GM21825 (cell line): Measurements from ENCODE around the gene SMPD4.
"Not testable (repeated sequence)": the region's sequence is repeated elsewhere in the genome, so short reads cannot be mapped to it uniquely, and the experiment has no call there.

Experiments used
- ATAC-seq: cut with Tn5 transposase; IDR thresholded peaks from one replicate; pipeline ENCODE4 v1.9.1; 2021; ENCODE audit warnings: mild to moderate bottlenecking, moderate library complexity; ENCODE audit not compliant: unreplicated experiment

SMPD4 gene

DNA sequence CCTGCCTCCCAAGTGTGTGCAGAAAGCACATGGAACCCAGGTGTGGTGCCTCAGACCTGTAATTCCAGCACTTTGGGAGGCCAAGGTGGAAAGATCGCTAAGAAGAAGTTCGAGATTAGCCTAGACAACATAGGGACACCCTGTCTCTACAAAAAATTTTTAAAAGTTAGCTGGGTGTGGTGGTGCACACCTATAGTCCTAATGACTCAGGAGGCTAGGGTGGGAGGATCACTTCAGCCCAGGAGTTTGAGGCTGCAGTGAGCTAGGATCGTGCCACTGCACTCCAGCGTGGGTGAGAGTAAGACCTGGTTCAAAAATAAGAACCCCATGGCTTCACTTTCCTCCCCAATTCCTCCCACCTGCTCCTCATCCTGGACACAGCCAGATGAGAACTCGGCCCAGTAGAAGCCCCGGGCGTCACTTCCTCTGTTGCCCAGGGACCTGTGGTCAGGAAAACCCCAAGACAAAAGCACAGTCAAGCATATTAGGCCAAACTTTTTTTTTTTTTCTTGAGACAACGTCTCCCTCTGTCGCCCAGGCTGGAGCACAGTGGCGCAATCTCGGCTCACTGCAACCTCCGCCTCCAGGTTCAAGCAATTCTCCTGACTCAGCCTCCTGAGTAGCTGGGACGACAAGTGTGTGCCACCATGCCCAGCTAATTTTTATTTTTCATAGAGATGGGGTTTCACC is 23.4 kb downstream of the SMPD4 start:
- ATAC-seq: peak; percentile 87

DNA sequence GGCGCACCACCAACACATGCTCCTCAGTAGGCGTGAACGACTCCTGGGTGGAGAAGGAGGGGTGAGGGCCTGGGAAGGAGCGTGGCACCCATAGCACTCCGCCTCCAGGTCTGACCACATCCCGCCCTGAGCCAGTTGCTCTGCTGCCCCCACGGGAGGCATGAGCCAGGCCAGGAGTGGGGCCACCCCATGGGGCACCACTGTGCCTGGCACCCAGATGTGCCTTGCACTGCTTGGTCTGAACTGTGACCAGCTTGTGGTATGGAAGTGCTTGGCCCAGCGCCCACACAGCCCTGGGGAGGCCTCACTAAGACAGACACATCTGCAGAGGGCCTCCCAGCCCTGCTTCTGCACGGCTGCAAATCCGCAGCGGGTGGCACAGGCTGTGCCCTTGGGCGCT is 24.0 kb downstream of the SMPD4 start:
- peak; percentile 34 for ATAC-seq

DNA sequence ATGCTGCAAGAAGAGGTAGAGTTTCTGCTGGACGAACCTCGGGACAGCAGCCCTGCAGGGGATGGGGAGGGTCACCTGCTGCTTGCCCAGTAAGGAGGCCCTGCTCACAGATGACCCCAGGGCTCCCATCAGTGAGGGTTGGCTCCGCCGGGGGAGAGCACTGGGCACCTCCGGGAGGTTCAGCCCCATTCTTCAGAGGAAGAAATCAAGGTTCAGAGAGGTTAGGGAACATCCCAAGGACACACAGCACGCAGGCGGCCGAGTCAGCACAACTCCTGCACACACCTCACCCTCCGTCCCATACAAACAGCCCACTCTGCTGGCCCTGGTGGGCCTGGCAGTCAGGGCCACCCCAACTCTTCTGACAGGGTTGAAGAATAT is 24.8 kb downstream of the SMPD4 start:
- ATAC-seq: no peak

DNA sequence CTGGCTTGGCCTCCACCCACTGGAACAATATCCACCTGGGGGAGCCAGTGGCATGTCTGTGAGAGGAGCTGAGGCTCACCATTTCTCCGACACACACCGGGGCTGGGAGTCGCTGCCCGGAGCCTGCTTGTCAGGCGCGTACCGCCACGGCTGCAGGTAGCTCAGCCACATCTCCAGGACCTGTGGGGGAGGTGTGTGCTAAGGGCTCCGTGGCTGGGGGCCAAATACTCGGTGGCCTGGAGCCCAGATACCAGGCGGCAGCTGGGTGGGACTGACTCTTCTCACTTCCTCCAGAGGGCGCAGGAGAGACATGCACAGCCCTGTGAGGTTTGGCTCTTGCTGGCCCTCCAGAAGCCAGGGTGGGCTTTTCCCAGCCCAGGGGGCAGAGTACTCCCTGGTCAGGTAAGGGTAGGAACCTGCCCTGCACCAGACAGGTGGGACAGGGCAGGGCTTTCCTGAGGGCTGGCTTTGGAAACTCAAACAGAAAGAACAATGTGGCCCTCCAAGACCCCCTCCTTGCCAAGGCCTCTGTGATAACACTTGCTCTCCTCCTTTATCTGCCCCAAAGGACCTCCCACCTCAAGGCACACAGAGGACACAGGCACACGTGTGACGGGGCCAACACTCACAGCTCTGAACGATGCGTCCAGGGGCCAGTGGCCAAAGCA is 25.3 kb downstream of the SMPD4 start:
- ATAC-seq: not testable (repeated sequence)

DNA sequence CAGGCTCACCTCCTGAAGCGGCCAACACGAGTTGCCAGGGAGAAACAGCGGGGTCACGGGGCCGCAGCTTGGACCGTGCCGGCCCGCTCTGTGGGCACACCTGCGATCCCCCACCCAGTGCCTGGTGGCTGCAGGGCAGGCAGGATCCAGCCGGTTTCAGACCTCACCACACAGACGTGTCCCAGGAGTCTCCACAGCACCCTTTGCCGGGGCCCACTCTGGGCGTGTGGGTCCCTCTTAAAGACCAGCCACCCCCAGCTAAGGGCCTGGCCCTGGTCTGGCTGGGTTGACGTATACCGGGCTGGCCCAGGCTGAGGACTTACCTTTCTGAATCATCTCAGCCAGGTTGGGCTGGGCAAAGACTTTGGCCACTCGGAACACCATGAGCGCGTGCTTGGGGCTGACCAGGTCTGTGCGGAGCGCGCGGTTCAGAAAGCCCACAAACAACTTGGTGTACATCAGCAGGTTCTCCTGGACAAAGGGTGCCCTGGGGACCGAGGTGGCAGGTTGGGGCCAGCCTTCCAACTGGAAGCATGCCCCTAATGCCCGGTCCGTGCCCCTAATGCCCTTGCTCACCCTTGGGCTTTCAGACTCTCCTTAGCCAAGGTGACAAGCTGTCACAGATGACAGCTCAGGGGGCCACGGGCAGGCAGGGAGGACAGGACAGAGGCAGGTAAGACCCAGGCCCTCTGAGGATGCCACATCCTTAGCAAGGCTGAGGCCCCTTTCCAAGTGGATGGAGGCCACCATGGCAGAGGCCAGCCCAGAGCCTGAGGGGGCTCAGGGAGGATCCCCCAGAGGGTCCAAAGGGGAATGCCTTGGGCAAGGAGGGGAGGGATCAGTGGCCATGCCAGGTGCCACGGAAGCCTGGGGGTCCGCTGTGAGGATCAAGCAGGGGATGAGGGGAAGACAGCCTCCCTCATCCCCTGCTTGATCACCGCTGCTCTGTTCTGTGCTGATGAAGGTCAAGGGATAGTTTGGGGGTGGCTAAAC is 26.3 kb downstream of the SMPD4 start:
- ATAC-seq: no peak

DNA sequence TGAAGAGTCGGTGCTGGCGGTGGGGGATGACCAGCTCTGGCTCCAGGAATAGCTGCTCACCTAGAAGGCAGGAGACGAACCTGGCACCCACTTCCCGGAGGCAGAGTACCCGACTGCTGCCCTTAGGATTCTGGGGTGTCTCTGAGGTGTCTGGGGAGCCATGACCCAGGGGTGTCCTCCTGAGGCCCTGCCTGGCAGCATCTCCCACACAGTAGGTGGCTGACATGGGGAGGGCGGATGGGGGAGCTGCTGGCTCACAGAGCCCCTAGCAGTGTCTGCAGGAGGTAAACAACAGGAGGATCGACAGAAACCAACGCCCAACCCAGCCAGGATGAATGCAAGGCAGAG is 27.0 kb downstream of the SMPD4 start:
- not testable (repeated sequence) for ATAC-seq

DNA sequence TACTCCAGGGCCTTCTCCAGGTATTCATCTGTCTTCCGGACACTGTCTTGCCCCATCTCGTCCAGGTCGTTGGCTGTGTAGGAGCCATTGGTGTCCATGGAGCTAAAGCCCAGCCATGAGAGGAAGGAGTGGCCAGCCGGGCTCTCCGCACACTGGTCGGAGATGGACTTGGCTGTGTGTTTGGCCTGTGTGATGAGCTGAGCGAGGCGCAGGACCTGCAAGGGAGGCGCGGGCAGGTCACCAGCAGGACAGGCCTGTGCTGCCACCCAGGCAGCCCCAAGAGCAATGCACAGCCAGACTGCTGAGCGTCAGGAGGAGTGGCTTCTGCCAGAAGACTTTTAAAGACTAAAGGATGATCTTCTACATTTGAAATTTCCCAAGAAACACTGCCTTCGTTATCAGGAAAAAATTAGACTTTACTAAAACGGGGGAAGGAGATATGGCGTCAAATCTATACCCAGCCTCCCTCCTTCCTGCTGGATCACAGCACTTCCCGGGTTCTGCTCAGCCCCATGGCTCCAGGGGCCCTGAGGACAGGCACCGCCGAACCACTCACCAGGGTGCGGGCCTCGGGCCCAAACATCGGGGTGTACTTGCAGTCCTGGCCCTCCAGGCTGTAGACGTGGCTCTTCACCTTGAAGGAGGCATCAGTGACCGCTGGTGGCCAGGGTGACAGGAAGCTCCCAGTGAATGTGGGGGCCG is 27.5 kb downstream of the SMPD4 start:
- ATAC-seq: not testable (repeated sequence)

DNA sequence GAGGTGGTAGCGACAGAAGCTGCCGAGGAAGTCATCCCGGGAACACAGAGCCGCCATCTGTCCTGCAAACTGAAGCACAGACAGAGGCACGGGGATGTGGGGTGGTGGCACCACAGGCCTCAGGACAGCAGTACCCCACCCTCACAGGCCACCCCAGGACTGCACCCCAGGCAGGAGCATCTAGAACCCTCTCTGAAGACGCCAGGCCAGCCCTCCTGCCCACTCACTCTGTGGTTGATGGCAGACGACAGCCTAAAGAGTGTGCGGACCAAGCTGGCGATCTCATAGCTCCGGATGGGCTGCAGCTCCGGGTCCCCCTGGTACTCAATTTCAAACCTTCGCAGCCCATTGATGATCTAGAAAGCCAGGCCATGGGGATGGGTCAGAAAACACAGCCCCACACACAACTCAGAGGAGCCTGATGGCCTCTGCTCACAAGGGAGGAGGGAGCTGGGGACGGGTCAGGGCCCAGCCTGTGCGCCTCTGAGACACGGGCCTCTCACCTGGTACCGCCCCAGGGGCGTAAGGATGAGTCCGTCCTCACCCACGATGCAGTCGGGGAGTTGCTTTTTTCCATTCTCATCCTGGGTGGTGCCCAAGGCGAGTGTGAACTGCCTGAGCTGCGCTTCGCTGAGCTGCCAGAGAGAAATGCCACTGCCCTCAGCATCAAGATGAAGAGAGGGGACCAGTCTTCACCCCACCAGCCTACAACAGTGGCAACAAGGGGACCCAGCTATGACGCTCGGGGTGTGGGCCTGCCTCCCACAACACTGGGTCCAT is 28.4 kb downstream of the SMPD4 start:
- ATAC-seq: no peak

DNA sequence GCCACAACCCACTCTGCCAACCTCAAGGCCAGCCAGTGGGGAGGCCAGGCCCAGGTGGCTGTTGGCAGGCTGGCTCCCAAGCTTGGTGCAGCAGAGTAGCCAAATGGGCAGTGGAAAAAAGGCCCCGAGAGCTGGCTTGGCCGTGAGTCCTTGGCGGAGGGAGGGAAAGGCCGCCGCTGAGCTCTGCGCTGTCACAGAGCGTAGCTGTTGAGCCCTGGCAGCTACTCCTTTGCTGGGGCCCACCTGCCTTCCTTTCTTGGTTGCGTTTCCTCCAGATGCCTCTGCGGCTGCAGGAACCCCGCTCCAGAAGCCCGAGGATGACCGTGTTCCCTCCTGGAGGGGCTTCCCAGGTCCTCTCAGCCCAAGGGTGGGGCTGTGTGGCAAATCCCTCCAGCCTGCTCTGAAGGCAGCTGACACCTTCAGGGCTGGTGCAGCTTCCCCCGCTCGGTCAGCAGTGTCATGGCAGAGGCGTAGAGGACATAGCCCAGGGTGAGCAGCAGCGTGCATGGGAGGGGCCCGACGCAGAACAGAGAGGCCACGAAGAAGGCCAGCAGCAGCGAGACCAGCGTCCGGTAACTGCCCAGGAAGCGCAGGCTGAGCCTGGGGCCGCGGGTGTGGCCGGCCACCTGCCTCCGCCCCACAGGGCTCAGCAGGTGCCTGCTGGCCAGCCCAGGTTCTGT is 29.1 kb downstream of the SMPD4 start:
- not testable (repeated sequence) for ATAC-seq

DNA sequence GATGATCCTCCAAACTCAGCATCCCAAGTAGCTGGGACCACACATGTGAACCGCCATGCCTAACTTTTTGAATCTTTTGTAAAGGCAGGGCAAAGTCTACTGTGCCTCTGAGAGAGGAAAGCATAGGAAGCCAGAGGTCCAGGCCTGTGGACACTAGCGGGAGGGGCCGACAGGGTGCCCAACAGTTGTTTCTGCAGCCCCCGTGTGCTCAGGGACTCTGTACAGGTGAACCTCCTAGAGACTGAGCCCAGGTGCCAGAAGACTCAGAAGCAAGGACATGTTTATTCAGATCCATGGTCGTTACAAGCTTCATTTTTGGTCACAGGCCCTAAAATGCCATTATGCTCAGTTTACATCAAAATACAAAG is 30.3 kb downstream of the SMPD4 start:
- ATAC-seq: not testable (repeated sequence)

DNA sequence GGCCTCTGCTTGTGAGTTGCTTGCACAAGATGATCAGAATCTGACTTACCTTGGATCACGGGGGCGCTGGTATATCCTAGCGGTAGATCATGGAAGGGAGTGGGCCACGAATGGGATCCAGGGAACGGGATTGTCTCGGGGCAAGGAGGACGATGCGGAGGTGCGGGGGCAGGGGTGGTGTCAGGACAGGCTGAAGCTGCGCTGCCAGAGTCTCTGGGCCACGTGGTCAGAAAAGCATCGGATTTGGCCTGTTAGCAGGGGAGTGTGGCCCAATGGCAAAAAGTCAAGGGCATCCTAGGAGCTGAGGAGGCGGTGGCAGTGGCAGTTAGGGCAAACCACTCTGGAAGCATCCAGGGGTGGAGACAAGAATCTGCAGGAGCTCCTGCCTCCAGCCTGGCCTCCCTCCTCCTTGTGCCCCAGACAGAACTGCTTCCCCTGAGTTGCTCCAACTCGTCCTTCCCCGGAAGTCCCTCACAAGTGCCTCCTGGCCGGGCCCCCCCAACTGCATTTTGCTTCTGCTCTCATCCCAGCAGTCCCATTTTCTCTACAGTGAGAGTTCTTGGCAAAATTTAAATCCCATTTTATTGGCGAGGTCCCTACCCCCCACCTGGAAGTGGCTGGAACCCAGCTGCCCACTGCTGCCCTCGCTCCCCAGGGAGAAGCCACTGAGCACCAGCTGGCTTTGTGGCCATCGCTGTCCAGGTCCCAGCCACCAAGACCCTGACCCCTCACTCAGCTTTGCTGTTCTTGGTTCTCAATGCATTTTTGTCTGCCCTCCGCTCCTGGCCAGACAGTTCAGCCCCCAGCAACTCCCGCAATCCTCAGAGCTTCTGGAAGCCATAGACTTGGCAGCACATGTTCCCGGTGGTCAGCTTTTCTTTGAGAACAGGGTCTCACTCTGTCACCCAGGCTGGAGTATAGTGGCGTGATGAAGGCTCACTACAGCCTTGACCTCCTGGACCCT is 30.9 kb downstream of the SMPD4 start:
- no peak for ATAC-seq

DNA sequence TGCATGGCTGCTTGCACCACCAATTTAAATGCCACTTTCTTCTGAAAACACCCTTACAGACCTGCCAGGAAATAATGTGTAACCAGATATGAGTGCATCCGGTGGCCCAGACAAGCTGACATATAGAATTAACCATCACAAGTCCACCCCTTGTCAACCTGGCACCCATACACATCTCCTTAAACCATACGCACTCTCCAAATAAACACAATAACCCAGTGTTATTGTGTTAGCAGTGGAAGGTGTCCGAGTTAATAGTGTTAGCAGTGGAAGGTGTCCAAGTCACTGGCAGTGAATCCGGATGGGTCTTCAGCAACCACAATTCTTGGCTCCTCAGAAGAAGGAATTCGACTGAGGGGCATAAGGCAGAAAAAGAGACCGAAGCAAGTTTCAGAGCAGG is 32.9 kb downstream of the SMPD4 start:
- not testable (repeated sequence) for ATAC-seq

DNA sequence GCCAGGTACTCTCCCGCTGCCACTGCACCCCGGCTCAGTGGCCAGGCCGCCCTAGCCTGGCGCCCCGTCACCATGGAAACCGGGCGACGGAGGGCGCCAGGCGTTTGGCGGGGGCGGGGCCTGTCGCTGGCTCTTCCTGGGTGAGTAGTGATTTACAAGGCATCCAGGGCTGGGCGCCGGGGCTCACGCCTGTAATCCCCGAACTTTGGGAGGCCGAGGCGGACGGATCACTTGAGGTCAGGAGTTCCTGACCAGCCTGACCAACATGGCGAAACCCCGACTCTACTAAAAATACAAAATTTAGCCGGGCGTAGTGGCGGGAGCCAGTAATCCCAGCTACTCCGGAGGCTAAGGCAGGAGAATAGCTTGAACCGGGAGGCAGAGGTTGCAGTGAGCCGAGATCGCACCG is 36.4 kb downstream of the SMPD4 start, which contains the start of gene CCDC74B:
TSS of gene CCDC74B (minus strand) at position 107 of the 409 bp plus-strand sequence. CDS start 116 bp downstream, outside the sequence.
- peak; percentile 92 for ATAC-seq

DNA sequence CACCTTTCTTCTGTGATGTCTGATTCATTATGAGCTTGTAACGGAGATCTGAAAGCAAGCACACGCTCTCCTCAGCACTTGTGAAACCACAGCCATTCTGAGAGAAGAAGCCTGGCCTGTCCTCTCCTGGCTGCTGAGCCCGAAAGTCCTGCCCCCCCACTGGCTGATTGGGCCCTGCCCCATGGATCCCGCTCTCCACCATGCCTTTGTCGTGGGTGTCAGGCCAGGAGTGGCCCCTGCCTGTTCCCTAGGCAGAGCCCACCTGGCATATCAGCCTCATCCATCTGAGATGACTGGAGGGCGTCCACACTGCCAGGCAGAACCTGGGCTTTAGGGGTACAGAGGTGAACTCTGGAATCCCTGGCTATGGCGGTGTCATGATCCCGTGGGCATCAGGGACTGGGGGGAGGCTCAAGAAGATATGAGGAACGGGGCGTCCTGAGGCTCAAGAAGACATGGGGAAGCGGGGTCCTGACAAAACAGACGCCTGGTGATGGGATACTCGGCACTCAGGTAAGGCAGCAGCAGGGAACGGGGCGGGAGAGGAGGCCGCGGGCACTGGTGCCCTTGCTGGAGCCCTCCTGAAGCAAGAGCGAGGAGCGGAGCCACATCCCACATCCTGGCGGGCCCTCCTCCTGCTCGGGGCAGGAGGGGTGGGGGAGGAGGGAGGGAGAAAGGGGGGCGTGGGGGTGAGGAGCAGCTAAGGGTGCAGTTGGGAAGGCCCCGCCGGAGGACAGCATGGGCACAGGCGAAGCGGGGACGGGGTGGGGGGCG is 37.9 kb downstream of the SMPD4 start:
- not testable (repeated sequence) for ATAC-seq

DNA sequence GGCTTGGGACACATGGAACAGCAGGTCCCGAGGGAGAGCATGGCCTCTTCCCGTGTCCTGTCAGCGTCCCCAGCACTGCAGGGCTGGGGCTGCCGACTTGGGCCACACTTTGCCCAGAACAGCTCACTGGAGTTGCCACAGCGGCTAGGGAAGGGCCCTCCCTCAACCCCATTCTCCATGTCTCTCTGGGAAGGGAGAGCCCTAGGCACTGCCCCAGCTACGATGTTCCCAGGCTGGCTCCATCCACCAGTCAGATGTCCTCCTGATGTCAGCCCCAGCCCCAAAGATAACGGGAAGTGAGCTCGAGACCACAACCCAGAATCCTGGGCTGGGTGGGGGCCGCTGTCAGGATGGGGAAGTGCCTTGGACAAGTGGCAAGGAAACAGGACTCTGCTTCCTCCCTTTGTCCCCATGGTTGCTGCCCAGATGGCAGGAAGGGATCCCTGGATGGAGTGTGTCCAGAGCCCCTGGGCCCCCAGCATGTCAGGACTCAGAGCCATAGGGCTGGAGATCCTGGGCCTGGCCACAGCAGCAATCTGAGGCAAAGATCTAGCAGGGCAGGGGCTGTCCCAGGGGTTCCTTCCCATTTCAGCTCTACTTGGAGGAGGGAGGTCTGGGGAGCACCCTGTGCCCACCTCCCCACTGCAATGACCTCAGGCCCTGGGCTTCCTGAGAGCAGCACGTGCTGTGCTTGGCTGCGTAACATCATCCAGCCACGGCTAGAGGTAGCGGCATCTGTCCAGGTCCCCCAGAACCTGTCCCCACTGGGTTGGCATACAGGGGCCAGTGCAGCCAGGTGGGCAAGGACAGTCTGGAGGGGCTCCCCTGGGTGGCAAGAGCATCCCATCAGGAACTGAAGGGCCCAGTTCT is 38.8 kb downstream of the SMPD4 start:
- ATAC-seq: not testable (repeated sequence)

DNA sequence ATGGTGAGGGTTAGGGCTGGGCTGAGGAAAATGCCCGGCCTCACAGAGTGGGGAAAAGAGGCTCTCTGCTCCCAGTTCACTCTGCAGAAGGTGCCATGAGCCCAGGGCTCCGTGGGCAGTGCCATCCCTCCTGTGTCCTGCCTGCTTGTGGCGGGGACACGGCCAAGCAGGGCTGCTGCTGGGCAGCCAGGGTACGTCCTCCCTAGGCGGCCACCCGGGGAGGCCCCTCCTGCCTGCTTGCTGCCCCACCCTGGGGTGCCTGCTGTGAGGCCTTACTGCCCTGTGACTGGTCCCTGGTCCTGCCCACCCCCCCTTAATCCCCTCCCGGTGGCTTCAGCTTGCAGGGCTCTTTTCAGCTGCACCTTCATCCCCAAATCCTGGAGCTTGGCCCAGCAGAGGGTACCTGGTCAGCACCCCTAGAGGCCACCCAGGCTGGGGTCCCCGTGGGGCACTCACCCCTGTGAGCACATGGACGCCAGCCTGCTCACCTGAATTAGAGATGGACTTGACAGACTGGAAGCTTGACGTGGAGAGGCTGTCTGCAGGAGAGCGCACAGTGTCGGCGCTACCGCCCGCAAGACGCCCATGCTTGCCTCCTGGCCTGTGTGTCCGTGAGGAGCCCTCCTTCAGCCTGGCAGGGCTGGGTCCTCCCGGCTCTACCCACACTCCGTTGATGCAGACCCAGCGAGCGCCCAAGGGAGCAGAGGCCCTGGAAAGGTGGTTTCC is 39.6 kb downstream of the SMPD4 start:
- not testable (repeated sequence) for ATAC-seq
